Epithelial cell of esophagus (primary cell): ENCODE data around the gene DDX17.

Experiments used
- DNase-seq: peaks from one replicate; pipeline ENCODE4 v3.0.0; 2010; ENCODE audit warnings: low read depth
- H3K4me3 ChIP-seq: 2 replicates; pipeline ENCODE4 v1.5.1; 2011; ENCODE audit warnings: mild to moderate bottlenecking, low read length, control low read depth
- TF ChIP-seq, protein P1 (sequence below): IDR thresholded peaks from 2 replicates; pipeline ENCODE4 v1.5.1; 2011; ENCODE audit warnings: low read depth, mild to moderate bottlenecking, low read length, control low read depth, inconsistent platforms; ENCODE audit not compliant: insufficient read depth; ENCODE audit errors: missing control alignments

The DDX17 gene

DNA sequence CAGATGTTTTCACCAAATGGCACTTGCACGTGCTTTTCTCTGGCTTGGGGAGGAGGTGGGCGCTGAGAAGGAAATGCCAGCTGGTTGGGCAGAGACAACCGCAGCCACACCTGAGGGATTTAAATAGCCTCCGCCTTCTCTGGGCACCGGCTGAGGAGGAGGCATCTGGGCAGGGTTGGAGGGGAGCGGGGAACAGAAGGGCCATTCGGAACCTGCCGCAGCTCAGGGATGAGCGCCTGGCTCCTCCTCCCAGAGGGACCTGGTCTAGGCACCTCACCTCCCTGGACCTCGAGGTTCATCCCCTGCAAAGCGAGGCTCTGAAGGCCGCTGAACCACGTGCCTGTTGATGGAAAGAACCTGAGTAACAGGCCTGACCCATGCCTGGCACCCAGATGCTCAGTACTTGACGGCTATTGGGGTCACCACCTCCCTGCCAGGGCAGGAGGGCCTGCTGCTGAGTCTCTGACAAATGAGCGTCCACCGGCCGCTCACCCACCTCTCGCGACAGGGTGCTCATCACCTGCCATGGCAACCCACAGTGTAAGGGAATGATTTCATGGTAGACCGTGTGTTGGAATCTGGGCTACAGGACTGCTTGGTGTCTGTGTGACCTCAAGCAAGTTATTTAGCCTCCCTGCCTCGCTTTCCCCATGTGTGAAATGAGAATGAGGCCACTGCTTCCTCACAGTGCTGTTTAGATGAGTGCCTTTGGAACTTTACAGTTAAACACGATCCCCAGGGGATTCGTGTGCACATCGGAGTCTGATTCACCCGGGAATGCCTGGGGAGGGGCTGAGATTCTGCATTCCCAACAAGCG lies 40.2 kb downstream of the DDX17 start:
- H3K4me3 ChIP-seq, result no peak overlapping the region
- no peak for DNase-seq
- TF ChIP-seq, protein P1, sequence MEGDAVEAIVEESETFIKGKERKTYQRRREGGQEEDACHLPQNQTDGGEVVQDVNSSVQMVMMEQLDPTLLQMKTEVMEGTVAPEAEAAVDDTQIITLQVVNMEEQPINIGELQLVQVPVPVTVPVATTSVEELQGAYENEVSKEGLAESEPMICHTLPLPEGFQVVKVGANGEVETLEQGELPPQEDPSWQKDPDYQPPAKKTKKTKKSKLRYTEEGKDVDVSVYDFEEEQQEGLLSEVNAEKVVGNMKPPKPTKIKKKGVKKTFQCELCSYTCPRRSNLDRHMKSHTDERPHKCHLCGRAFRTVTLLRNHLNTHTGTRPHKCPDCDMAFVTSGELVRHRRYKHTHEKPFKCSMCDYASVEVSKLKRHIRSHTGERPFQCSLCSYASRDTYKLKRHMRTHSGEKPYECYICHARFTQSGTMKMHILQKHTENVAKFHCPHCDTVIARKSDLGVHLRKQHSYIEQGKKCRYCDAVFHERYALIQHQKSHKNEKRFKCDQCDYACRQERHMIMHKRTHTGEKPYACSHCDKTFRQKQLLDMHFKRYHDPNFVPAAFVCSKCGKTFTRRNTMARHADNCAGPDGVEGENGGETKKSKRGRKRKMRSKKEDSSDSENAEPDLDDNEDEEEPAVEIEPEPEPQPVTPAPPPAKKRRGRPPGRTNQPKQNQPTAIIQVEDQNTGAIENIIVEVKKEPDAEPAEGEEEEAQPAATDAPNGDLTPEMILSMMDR, result no peak

DNA sequence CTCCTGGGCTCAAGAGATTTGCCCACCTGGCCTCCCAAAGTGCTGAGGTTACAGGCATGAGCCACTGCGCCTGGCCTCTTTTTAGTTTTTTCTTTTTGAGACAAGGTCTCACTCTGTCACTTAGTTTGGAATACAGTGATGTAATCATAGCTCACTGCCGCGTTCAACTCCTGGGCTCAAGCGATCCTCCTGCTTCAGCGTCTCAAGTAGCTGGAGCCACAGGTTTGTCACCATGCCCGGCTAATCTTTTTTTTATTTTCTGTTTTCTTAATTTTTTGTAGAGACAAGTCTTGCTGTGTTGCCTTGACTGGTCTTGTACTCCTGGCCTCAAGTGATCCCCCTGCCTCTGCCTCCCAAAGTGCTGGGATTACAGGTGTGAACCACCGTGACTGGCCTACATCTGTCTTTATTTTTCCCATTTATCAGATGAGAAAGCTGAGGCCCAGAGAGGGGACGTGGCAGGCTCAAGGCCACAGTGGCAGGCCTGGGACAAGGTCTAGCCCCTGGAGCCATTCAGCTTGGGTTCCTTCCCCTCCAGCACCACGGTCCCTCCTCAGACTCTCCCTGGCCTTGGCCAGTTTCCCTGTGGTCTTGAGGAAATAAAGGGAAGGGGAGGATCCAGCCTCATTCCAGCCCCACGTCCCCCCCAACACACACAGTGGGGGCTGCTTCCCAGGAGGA lies 41.0 kb downstream of the DDX17 start:
- TF ChIP-seq, protein P1, result no peak
- no peak overlapping the region for H3K4me3 ChIP-seq
- DNase-seq, result no peak

GRCh38 chr22:38462960-38463784 lies 42.9 kb downstream of the DDX17 start:
- DNase-seq, result no peak
- TF ChIP-seq, protein P1, result no peak

GRCh38 chr22:38461414-38462081 lies 44.6 kb downstream of the DDX17 start:
- H3K4me3 ChIP-seq, result no peak overlapping the region
- DNase-seq, result peak; percentile 88
- TF ChIP-seq, protein P1, result no peak

More at GRCh38 chr22:38462960-38463784, 42.9 kb downstream of the DDX17 start:
- H3K4me3 ChIP-seq, result no peak overlapping the region

DNA sequence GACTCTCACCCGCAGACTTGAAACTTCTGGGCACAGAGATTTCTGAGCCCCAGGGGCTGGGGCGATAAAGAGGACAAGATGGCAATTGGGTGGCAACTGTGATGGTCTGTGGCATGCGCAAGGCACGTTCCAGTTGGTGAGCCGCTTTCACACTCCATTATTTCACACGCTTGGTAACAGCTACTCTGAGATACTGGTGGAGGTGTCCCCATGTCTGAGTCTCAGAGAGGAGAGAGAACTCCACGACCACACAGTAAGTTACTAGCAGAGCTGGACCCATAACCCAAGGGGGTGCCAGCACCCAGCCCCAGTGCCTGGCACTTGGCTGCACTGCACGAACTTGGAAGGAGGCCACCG lies 45.1 kb downstream of the DDX17 start:
- no peak for DNase-seq
- TF ChIP-seq, protein P1, result no peak
- no peak overlapping the region for H3K4me3 ChIP-seq

- TF ChIP-seq, protein P1, result no peak
- no peak overlapping the region for H3K4me3 ChIP-seq
- DNase-seq, result no peak
Observed at GRCh38 chr22:38460426-38460840, 45.7 kb downstream of the DDX17 start.
